CD8-positive, alpha-beta memory T cell (primary cell): ENCODE results near the gene ATP6V1A. TPM values are rescaled to one million over a fixed set of nuclear protein-coding genes. Genes with fewer than 3 reads are reported as not detected.

Experiments
- CTCF ChIA-PET: fragments of 350-600 bp; sonication (Branson Sonifier 250); formaldehyde crosslinking; loops from one replicate; lab custom pipeline; 2021; ENCODE audit warnings: antibody characterized with exemption; lab: Charles Lee
- POLR2A ChIA-PET: fragments of 350-600 bp; sonication (Branson Sonifier 250); formaldehyde crosslinking; loops from one replicate; lab custom pipeline; 2021; ENCODE audit warnings: antibody characterized with exemption; lab: Charles Lee
- DNase-seq, 5 donors: peaks; one replicate each; pipeline versions ENCODE4 v3.0.0 to v3.0.0-alpha.2; 2020 to 2022; ENCODE audit warnings: mixed read lengths in 1 of 5
- H3K27ac ChIP-seq: one replicate; pipeline ENCODE4 v1.7.0; 2013; ENCODE audit warnings: low read depth, mild to moderate bottlenecking, low read length, moderate library complexity
- H3K27me3 ChIP-seq: 2 replicates; pipeline ENCODE4 v1.7.0; 2013; ENCODE audit warnings: low read length, mild to moderate bottlenecking; ENCODE audit not compliant: insufficient read depth, poor library complexity, severe bottlenecking
- H3K36me3 ChIP-seq: 2 replicates; pipeline ENCODE4 v1.7.0; 2013; ENCODE audit warnings: mild to moderate bottlenecking, low read length, moderate library complexity; ENCODE audit not compliant: insufficient read depth
- H3K4me1 ChIP-seq: 2 replicates; pipeline ENCODE4 v1.7.0; 2013; ENCODE audit warnings: mild to moderate bottlenecking, low read length, moderate library complexity; ENCODE audit not compliant: insufficient read depth
- H3K4me3 ChIP-seq: 2 replicates; pipeline ENCODE4 v1.7.0; 2013; ENCODE audit warnings: mild to moderate bottlenecking, low read length
- H3K9me3 ChIP-seq: 2 replicates; pipeline ENCODE4 v1.7.0; 2013; ENCODE audit warnings: mild to moderate bottlenecking, low read length
- H3K27ac Mint-ChIP-seq, 8 donors: one replicate each; pipeline ENCODE4 v1.8.0; 2020 to 2021; ENCODE audit warnings: mixed read lengths in 8 of 8, mild to moderate bottlenecking in 6 of 8, inconsistent platforms in 3 of 8, moderate library complexity in 3 of 8
- H3K27me3 Mint-ChIP-seq, 2 donors: one replicate each; pipeline ENCODE4 v1.8.0; 2020 to 2021; ENCODE audit warnings: mixed read lengths in 2 of 2, mild to moderate bottlenecking in 1 of 2, moderate library complexity in 1 of 2
- H3K36me3 Mint-ChIP-seq, 3 donors: one replicate each; pipeline ENCODE4 v1.8.0; 2020 to 2021; ENCODE audit warnings: mixed read lengths in 3 of 3, inconsistent platforms in 1 of 3, mild to moderate bottlenecking in 1 of 3
- H3K4me1 Mint-ChIP-seq, 3 donors: one replicate each; pipeline ENCODE4 v1.8.0; 2020 to 2021; ENCODE audit warnings: mixed read lengths in 3 of 3, inconsistent platforms in 1 of 3, mild to moderate bottlenecking in 1 of 3
- H3K4me3 Mint-ChIP-seq, 7 donors: one replicate each; pipeline ENCODE4 v1.8.0; 2020 to 2021; ENCODE audit warnings: mixed read lengths in 7 of 7, mild to moderate bottlenecking in 6 of 7, moderate library complexity in 4 of 7, inconsistent platforms in 2 of 7
- H3K9me3 Mint-ChIP-seq, 5 donors: one replicate each; pipeline ENCODE4 v1.8.0; 2020 to 2022; ENCODE audit warnings: mixed read lengths in 5 of 5, mild to moderate bottlenecking in 3 of 5, moderate library complexity in 2 of 5, inconsistent platforms in 1 of 5
- polyA plus RNA-seq: library from polyadenylated mRNA; unstranded; fragments of 300-500 nt; fragmentation: Illumina TruSeq; gene quantifications from one replicate; pipeline ENCODE4 v1.2.3, GENCODE V29; 2021
- total RNA-seq, 2 experiments: library from RNA; stranded (reverse); gene quantifications; one replicate each; pipeline ENCODE4 v1.2.3, GENCODE V29; 2021

The ATP6V1A gene
- total and polyA plus RNA-seq, 3 experiments from 2014 or later: 34.0 to 48.0 (median 45.4) TPM

DNA sequence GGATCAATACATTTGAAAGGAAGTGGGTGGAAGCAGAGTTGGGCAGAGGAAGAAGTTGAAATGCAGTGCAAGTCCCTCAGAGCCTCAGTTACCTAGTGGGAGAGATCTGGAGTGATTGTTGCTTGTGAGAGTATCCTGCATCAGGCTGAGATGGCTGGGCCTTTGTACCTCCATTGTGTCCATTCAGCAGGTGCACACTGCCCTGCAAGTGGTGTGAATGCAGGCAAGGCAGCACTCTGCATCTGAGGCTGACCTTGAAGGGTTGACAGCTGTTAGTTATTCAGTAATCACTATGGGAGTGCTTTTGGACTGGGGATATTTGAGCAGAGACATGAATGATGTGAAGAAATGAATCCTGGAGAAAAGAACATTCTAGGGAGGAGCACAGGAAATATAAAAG, 25.2 kb downstream of the ATP6V1A start:
- CTCF ChIA-PET: no interaction called here
- Mint-ChIP-seq H3K27ac (peak overlapping the region in 2 of 8 donors; percentile 61 to 68), H3K9me3 (no peaks in the 10 kb centered on the region), H3K27me3 (no peaks in the 10 kb centered on the region), H3K4me3 (no peak overlapping the region), H3K36me3 (peaks cover 0 to 9% (median 2%) of the 10 kb centered on the region in 3 donors), H3K4me1 (peaks cover 8 to 24% (median 17%) of the 10 kb centered on the region in 3 donors)
- H3K9me3 ChIP-seq: no peaks in the 10 kb centered on the region
- H3K27ac ChIP-seq: no peak overlapping the region
- H3K4me3 ChIP-seq: no peak overlapping the region
- no peaks in the 10 kb centered on the region for H3K4me1 ChIP-seq
- POLR2A ChIA-PET: no interaction called here
- H3K36me3 ChIP-seq: no peaks in the 10 kb centered on the region
- no peaks in the 10 kb centered on the region for H3K27me3 ChIP-seq
- DNase-seq: no peak

- no peaks in the 10 kb centered on the region for H3K36me3 ChIP-seq
- H3K36me3 Mint-ChIP-seq: peaks cover 0 to 6% (median 3%) of the 10 kb centered on the region in 3 donors
- H3K4me1 ChIP-seq: no peaks in the 10 kb centered on the region
- no peak overlapping the region for H3K4me3 ChIP-seq
- no peak overlapping the region for H3K27ac ChIP-seq
- no peaks in the 10 kb centered on the region for H3K27me3 Mint-ChIP-seq
- peaks cover 14 to 24% (median 15%) of the 10 kb centered on the region in 3 donors for H3K4me1 Mint-ChIP-seq
- H3K4me3 Mint-ChIP-seq: no peak overlapping the region
- no peak for DNase-seq
- H3K9me3 ChIP-seq: no peaks in the 10 kb centered on the region
- no peaks in the 10 kb centered on the region for H3K9me3 Mint-ChIP-seq
- POLR2A ChIA-PET: no interaction called here
- no peak overlapping the region for H3K27ac Mint-ChIP-seq
- no peaks in the 10 kb centered on the region for H3K27me3 ChIP-seq
- CTCF ChIA-PET: no interaction called here
Observed at GRCh38 chr3:113773381-113773780, 26.5 kb downstream of the ATP6V1A start.

DNA sequence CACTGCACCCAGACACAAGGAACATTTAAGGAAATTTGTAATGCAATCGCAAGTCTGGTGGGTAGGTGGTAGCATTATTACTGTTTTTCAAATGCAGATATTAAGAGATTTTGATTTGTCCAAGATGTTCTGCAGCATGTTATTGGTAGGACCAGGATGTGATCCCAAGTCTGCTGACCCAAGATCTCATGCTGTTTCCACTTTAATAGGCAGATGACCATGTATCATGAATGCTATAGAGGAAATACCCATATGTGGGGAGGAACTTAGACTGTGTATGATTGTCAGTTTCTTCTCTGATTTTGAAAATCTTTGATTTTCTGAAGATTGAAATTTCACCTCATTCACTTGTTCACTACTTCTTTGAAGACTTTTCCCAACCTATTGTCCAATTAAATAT, 28.7 kb downstream of the ATP6V1A start:
- Histone ChIP-seq H3K4me1 (no peaks in the 10 kb centered on the region), H3K9me3 (no peaks in the 10 kb centered on the region), H3K27ac (no peak overlapping the region), H3K36me3 (no peaks in the 10 kb centered on the region), H3K4me3 (no peak overlapping the region), H3K27me3 (no peaks in the 10 kb centered on the region)
- no peak overlapping the region for H3K4me3 Mint-ChIP-seq
- no peak for DNase-seq
- H3K27me3 Mint-ChIP-seq: no peaks in the 10 kb centered on the region
- POLR2A ChIA-PET: interaction anchor here (0.6 kb wide), 1 partner anchor 122 kb away, joined by 3 read pairs; no protein-coding TSS in a partner anchor
- CTCF ChIA-PET: interaction anchor here (1.0 kb wide), 1 partner anchor 10 kb away, joined by 3 read pairs; no protein-coding TSS in a partner anchor
- H3K36me3 Mint-ChIP-seq: peaks cover 0 to 9% (median 8%) of the 10 kb centered on the region in 3 donors
- H3K9me3 Mint-ChIP-seq: no peaks in the 10 kb centered on the region
- H3K27ac Mint-ChIP-seq: no peak overlapping the region
- H3K4me1 Mint-ChIP-seq: peaks cover 14 to 24% (median 15%) of the 10 kb centered on the region in 3 donors

GRCh38 chr3:113776564-113776963, 29.7 kb downstream of the ATP6V1A start:
- no peak overlapping the region for H3K27ac ChIP-seq
- CTCF ChIA-PET: interaction anchor here (1.0 kb wide), 1 partner anchor 9 kb away, joined by 3 read pairs; no protein-coding TSS in a partner anchor
- H3K9me3 ChIP-seq: no peaks in the 10 kb centered on the region
- POLR2A ChIA-PET: no interaction called here
- H3K36me3 ChIP-seq: no peaks in the 10 kb centered on the region
- DNase-seq: no peak
- peaks cover 14 to 24% (median 15%) of the 10 kb centered on the region in 3 donors for H3K4me1 Mint-ChIP-seq
- peaks cover 0 to 15% (median 8%) of the 10 kb centered on the region in 3 donors for H3K36me3 Mint-ChIP-seq
- H3K27me3 ChIP-seq: no peaks in the 10 kb centered on the region
- no peak overlapping the region for H3K4me3 Mint-ChIP-seq
- H3K27ac Mint-ChIP-seq: peak overlapping the region in 1 of 8 donors; percentile 3
- H3K9me3 Mint-ChIP-seq: no peaks in the 10 kb centered on the region
- H3K27me3 Mint-ChIP-seq: no peaks in the 10 kb centered on the region
- H3K4me1 ChIP-seq: no peaks in the 10 kb centered on the region
- H3K4me3 ChIP-seq: no peak overlapping the region

GRCh38 chr3:113783463-113783862, 36.6 kb downstream of the ATP6V1A start:
- H3K9me3 Mint-ChIP-seq: no peaks in the 10 kb centered on the region
- no peaks in the 10 kb centered on the region for H3K27me3 ChIP-seq
- H3K4me1 Mint-ChIP-seq: peaks cover 0 to 4% (median 0%) of the 10 kb centered on the region in 3 donors
- H3K4me3 Mint-ChIP-seq: no peak overlapping the region
- ChIA-PET CTCF (no interaction called here), POLR2A (no interaction called here)
- no peak for DNase-seq
- H3K27me3 Mint-ChIP-seq: no peaks in the 10 kb centered on the region
- peaks cover 0 to 46% (median 12%) of the 10 kb centered on the region in 3 donors for H3K36me3 Mint-ChIP-seq
- H3K27ac Mint-ChIP-seq: peak overlapping the region in 1 of 8 donors; percentile 26
- peaks cover 8% of the 10 kb centered on the region for H3K36me3 ChIP-seq
- H3K9me3 ChIP-seq: no peaks in the 10 kb centered on the region
- H3K4me3 ChIP-seq: no peak overlapping the region
- no peak overlapping the region for H3K27ac ChIP-seq
- H3K4me1 ChIP-seq: no peaks in the 10 kb centered on the region

DNA sequence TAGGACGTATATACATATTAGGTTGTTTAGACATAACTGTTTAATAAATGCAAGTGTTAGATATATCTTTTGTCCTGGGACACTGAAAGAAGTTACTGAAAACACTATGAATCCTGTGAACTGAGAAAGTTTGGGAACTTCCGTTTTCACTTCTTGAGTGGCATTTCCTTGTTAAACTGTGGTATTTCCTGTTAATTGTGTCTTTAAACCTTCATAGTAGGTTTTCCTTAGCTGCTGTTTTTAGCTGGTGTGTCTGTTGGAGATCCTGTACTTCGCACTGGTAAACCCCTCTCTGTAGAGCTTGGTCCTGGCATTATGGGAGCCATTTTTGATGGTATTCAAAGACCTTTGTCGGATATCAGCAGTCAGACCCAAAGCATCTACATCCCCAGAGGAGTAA, 37.1 kb downstream of the ATP6V1A start:
- Histone ChIP-seq H3K4me3 (no peak overlapping the region), H3K9me3 (no peaks in the 10 kb centered on the region), H3K27me3 (no peaks in the 10 kb centered on the region), H3K4me1 (no peaks in the 10 kb centered on the region), H3K27ac (no peak overlapping the region), H3K36me3 (peaks cover 8% of the 10 kb centered on the region)
- H3K27ac Mint-ChIP-seq: peak overlapping the region in 3 of 8 donors; percentile 7 to 39 (median 19)
- H3K4me1 Mint-ChIP-seq: peaks cover 0 to 4% (median 0%) of the 10 kb centered on the region in 3 donors
- no peak for DNase-seq
- H3K9me3 Mint-ChIP-seq: no peaks in the 10 kb centered on the region
- ChIA-PET POLR2A (no interaction called here), CTCF (no interaction called here)
- H3K4me3 Mint-ChIP-seq: no peak overlapping the region
- H3K36me3 Mint-ChIP-seq: peaks cover 0 to 50% (median 12%) of the 10 kb centered on the region in 3 donors
- no peaks in the 10 kb centered on the region for H3K27me3 Mint-ChIP-seq

GRCh38 chr3:113791381-113791780, 44.5 kb downstream of the ATP6V1A start:
- Histone ChIP-seq H3K27ac (no peak overlapping the region), H3K27me3 (no peaks in the 10 kb centered on the region), H3K9me3 (no peaks in the 10 kb centered on the region), H3K4me1 (no peaks in the 10 kb centered on the region), H3K4me3 (no peak overlapping the region), H3K36me3 (peaks cover 16% of the 10 kb centered on the region)
- no peak for DNase-seq
- peaks cover 0 to 2% (median 0%) of the 10 kb centered on the region in 3 donors for H3K4me1 Mint-ChIP-seq
- ChIA-PET CTCF (no interaction called here), POLR2A (no interaction called here)
- H3K4me3 Mint-ChIP-seq: no peak overlapping the region
- H3K9me3 Mint-ChIP-seq: no peaks in the 10 kb centered on the region
- H3K36me3 Mint-ChIP-seq: peaks cover 0 to 60% (median 18%) of the 10 kb centered on the region in 3 donors
- peak overlapping the region in 2 of 8 donors; percentile 57 to 61 for H3K27ac Mint-ChIP-seq
- no peaks in the 10 kb centered on the region for H3K27me3 Mint-ChIP-seq

GRCh38 chr3:113794526-113794925, 47.7 kb downstream of the ATP6V1A start:
- POLR2A ChIA-PET: no interaction called here
- no peak overlapping the region for H3K4me3 Mint-ChIP-seq
- H3K27me3 ChIP-seq: no peaks in the 10 kb centered on the region
- no peak overlapping the region for H3K4me3 ChIP-seq
- CTCF ChIA-PET: interaction anchor here (1.0 kb wide), 1 partner anchor 56 kb away, joined by 4 read pairs; no protein-coding TSS in a partner anchor
- H3K9me3 Mint-ChIP-seq: no peaks in the 10 kb centered on the region
- H3K4me1 ChIP-seq: no peaks in the 10 kb centered on the region
- H3K27ac Mint-ChIP-seq: peak overlapping the region in 1 of 8 donors; percentile 17
- H3K36me3 ChIP-seq: peaks cover 16% of the 10 kb centered on the region
- no peak for DNase-seq
- peaks cover 4 to 64% (median 20%) of the 10 kb centered on the region in 3 donors for H3K36me3 Mint-ChIP-seq
- no peak overlapping the region for H3K27ac ChIP-seq
- no peaks in the 10 kb centered on the region for H3K27me3 Mint-ChIP-seq
- H3K9me3 ChIP-seq: no peaks in the 10 kb centered on the region
- H3K4me1 Mint-ChIP-seq: peaks cover 0 to 2% (median 0%) of the 10 kb centered on the region in 3 donors
